Measurements from ENCODE around the gene ZNF181.
"Not testable (repeated sequence)": the region's sequence is repeated elsewhere in the genome, so short reads cannot be mapped to it uniquely, and the experiment has no call there.

Gene ZNF181

GRCh38 chr19:34733746-34734536, at the start of gene ZNF181:
ZNF181 (plus strand) TSS chr19:34734243; CDS start chr19:34735038, 795 bp downstream.
- DNase-seq, result peak; percentile 61

GRCh38 chr19:34685266-34685665, 48.8 kb upstream of the ZNF181 start:
- DNase-seq, result not testable (repeated sequence)

GRCh38 chr19:34686455-34686854, 47.6 kb upstream of the ZNF181 start:
- DNase-seq, result no peak

- DNase-seq, result no peak
Measured at GRCh38 chr19:34687348-34687747, 46.7 kb upstream of the ZNF181 start.

GRCh38 chr19:34688592-34688991, 45.5 kb upstream of the ZNF181 start:
- DNase-seq, result no peak

GRCh38 chr19:34690372-34690771, 43.7 kb upstream of the ZNF181 start:
- DNase-seq, result no peak

GRCh38 chr19:34692549-34692948, 41.5 kb upstream of the ZNF181 start:
- DNase-seq, result no peak

GRCh38 chr19:34707661-34708060, 26.4 kb upstream of the ZNF181 start:
- DNase-seq, result no peak

- DNase-seq, result no peak
Measured at GRCh38 chr19:34711890-34712289, 22.2 kb upstream of the ZNF181 start.

GRCh38 chr19:34712395-34713261, 21.4 kb upstream of the ZNF181 start:
- peak; percentile 87 for DNase-seq

GRCh38 chr19:34713262-34713637, 20.8 kb upstream of the ZNF181 start:
- no peak for DNase-seq

GRCh38 chr19:34715357-34715756, 18.7 kb upstream of the ZNF181 start:
- DNase-seq, result no peak

GRCh38 chr19:34722353-34722752, 11.7 kb upstream of the ZNF181 start:
- no peak for DNase-seq

GRCh38 chr19:34725400-34725799, 8.6 kb upstream of the ZNF181 start:
- DNase-seq, result no peak

GRCh38 chr19:34731019-34731829, 2.8 kb upstream of the ZNF181 start:
- no peak for DNase-seq

- DNase-seq, result no peak
Measured at GRCh38 chr19:34731964-34732363, 2.1 kb upstream of the ZNF181 start.

GRCh38 chr19:34732612-34733211, 1.3 kb upstream of the ZNF181 start:
- no peak for DNase-seq

GRCh38 chr19:34733266-34733745, 737 bp upstream of the ZNF181 start:
- DNase-seq, result no peak

GRCh38 chr19:34734537-34735103, 577 bp downstream of the ZNF181 start:
- DNase-seq, result peak; percentile 76

- no peak for DNase-seq
Measured at GRCh38 chr19:34744896-34745690, 11.1 kb downstream of the ZNF181 start.

- DNase-seq, result no peak
Measured at GRCh38 chr19:34757441-34757840, 23.4 kb downstream of the ZNF181 start.
